ENCODE results near the gene EFNA5. TPM values are rescaled to one million over a fixed set of nuclear protein-coding genes. Genes with fewer than 3 reads are reported as not detected.

EFNA5 gene
- total RNA-seq, 1 experiment from 2014 or later: 1.5 TPM

DNA sequence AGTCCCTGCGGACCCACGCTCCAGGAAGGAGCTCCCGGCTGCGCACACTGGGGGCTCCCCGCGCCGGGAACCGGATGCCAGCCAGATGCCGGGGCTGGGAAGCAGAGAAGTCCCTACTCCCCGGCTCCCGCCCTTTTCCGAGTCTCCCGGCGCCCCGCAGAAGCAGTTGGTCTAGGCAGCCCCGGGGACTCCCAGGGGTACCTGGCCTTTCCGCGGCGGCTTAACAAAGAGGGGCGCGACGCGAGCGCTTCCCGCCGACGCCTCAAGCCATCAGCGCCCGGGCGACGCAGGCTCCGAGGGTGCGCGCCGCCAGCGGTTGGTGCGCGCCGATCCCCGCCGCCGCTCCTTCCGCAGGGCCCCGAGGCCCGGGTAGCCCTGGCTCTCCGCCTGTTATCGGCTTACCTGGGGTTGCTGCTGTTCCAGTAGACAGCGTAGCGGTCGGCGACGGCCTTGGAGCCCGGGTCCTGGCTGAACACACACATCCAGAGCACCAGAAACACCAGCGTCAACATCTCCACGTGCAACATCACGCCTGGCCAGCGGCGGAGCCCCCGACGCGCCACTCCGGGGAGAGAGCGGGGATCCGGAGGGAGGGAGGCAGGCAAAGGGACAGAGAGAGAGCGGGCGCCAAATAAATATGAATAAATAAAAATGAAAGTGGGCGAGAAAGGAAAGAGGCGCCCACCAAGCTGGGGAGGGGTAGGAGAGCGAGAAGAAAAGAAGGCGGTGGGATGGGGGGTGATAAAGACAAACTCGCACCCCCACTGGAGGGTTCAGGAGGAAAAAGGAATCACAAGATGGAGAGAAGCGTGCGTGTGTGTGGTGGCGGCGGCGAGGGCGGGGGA lies 428 bp downstream of the EFNA5 start:
- no TSS peak for BruUV-seq (replicated peaks)
- Histone ChIP-seq H3K27me3 (replicated peaks; ENCODE audit: control insufficient read depth, insufficient read depth, low read length) (peaks cover 4% of the 10 kb centered on the region), H3K9me3 (no peaks in the 10 kb centered on the region), H3K36me3 (ENCODE audit: control insufficient read depth, insufficient read depth, low read length) (no peaks in the 10 kb centered on the region), H3K4me1 (peaks cover 12% of the 10 kb centered on the region; the same call in 1 of the 2 replicates), H3K4me3 (ENCODE audit: low read depth, low read length) (peak overlapping the region; percentile 44)
- TF ChIP-seq, protein P1, sequence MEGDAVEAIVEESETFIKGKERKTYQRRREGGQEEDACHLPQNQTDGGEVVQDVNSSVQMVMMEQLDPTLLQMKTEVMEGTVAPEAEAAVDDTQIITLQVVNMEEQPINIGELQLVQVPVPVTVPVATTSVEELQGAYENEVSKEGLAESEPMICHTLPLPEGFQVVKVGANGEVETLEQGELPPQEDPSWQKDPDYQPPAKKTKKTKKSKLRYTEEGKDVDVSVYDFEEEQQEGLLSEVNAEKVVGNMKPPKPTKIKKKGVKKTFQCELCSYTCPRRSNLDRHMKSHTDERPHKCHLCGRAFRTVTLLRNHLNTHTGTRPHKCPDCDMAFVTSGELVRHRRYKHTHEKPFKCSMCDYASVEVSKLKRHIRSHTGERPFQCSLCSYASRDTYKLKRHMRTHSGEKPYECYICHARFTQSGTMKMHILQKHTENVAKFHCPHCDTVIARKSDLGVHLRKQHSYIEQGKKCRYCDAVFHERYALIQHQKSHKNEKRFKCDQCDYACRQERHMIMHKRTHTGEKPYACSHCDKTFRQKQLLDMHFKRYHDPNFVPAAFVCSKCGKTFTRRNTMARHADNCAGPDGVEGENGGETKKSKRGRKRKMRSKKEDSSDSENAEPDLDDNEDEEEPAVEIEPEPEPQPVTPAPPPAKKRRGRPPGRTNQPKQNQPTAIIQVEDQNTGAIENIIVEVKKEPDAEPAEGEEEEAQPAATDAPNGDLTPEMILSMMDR (IDR thresholded peaks at IDR 0.05; ENCODE audit: insufficient read depth in 1 of 2, low read depth in 1 of 2, low read length in 1 of 2, severe bottlenecking in 1 of 2, unreplicated experiment in 1 of 2): no peak
- peak overlapping the region; percentile 85 for H3K4me3 Mint-ChIP-seq (ENCODE audit: unreplicated experiment)
- POLR2A ChIA-PET: no interaction called here
- CTCF ChIA-PET: no interaction called here
- H3K36me3 Mint-ChIP-seq (ENCODE audit: insufficient read depth, unreplicated experiment): no peaks in the 10 kb centered on the region
- intact Hi-C loops (cut with micrococcal nuclease; ENCODE audit: unreplicated experiment): loop anchor here (5.0 to 10.0 kb wide), 5 partner anchors 63 to 726 kb away; no protein-coding TSS in a partner anchor
- peaks cover 6% of the 10 kb centered on the region for H3K4me1 Mint-ChIP-seq (ENCODE audit: low read depth, unreplicated experiment)
- DNase-seq: peak in 1 of 2 experiments; percentile 31
- peaks cover 30% of the 10 kb centered on the region for H3K27me3 Mint-ChIP-seq (ENCODE audit: insufficient read depth, unreplicated experiment)
- H3K27ac Mint-ChIP-seq (ENCODE audit: unreplicated experiment): no peak overlapping the region
- H3K9me3 Mint-ChIP-seq (ENCODE audit: unreplicated experiment): no peaks in the 10 kb centered on the region

DNA sequence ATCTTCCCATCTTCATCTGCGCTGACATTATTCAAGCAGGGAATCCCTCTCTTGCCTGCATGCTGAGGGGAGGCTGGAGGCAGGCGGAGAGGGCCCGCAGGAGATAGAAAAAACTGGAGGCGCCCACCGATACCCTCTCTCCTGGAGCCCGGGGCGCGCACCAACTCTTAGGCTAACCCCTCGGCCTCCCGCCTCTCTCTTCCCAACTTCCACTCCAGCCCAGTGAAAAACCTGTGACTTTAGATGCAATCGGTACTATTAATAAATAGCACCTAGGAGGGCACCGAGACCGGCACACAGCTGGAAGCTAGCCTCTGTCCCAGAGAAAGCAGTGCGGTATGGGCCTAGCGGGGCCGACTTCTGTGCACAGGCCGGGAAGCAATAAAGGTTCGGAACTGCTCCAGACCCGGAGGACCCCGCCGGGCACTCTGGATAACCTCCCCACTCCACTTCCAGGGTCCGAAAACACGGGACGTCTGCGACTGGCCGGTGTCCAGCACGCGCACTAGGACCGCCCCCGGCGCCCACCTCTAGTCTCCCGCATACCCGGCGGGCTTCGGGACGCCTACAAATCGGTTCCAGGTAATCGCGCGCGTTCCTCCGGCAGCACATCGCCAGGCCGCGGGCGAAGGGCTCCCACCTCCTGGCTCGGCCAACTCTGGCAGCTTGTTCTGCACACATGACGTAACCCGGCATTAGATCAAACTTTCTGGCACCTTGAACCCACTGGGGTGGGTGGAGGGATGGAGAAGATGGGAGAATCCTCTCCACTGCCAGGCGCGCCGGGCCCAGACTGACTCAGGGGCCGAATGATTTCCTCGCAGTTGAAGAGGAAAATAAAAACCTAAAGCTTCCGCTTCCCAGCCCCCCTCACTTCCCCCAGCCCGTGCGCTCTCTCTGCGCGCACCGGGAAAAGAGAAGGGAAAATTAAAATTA lies 1.4 kb downstream of the EFNA5 start:
- no peak overlapping the region for H3K4me3 ChIP-seq (ENCODE audit: low read depth, low read length)
- Mint-ChIP-seq H3K9me3 (ENCODE audit: unreplicated experiment) (no peaks in the 10 kb centered on the region), H3K4me1 (ENCODE audit: low read depth, unreplicated experiment) (peaks cover 6% of the 10 kb centered on the region)

More for the DNA sequence above, 1.4 kb downstream of the EFNA5 start:
- H3K4me3 Mint-ChIP-seq (ENCODE audit: unreplicated experiment): peak overlapping the region; percentile 85
- Histone ChIP-seq H3K27me3 (replicated peaks; ENCODE audit: control insufficient read depth, insufficient read depth, low read length) (peaks cover 4% of the 10 kb centered on the region), H3K9me3 (no peaks in the 10 kb centered on the region), H3K4me1 (peaks cover 12% of the 10 kb centered on the region; the same call in 1 of the 2 replicates), H3K36me3 (ENCODE audit: control insufficient read depth, insufficient read depth, low read length) (no peaks in the 10 kb centered on the region)
- intact Hi-C loops (cut with micrococcal nuclease; ENCODE audit: unreplicated experiment): loop anchor here (5.0 to 10.0 kb wide), 5 partner anchors 62 to 725 kb away; no protein-coding TSS in a partner anchor
- ChIA-PET POLR2A (no interaction called here), CTCF (no interaction called here)
- TF ChIP-seq, protein P1 (IDR thresholded peaks at IDR 0.05; ENCODE audit: insufficient read depth in 1 of 2, low read depth in 1 of 2, low read length in 1 of 2, severe bottlenecking in 1 of 2, unreplicated experiment in 1 of 2): no peak
- peak in 1 of 2 experiments; percentile 8 for DNase-seq
- H3K27ac Mint-ChIP-seq (ENCODE audit: unreplicated experiment): no peak overlapping the region
- peaks cover 23% of the 10 kb centered on the region for H3K27me3 Mint-ChIP-seq (ENCODE audit: insufficient read depth, unreplicated experiment)
- H3K36me3 Mint-ChIP-seq (ENCODE audit: insufficient read depth, unreplicated experiment): no peaks in the 10 kb centered on the region
- no TSS peak for BruUV-seq (replicated peaks)
